ENCODE measurements around the gene ARL8A. TPM values are rescaled to one million over a fixed set of nuclear protein-coding genes. Genes with fewer than 3 reads are reported as not detected.

ARL8A gene
- total RNA-seq, 2 donors from 2014 or later = 30.3 to 57.0 TPM

GRCh38 chr1:202165267-202165941, 20.9 kb upstream of the ARL8A start:
- Histone ChIP-seq H3K27ac (no peak overlapping the region), H3K9ac (ENCODE audit: low read depth in 2 of 2, low read length in 2 of 2) (no peak overlapping the region), H3K36me3 (no peaks in the 10 kb centered on the region), H3K4me3 (no peak overlapping the region), H3K4me1 (no peaks in the 10 kb centered on the region), H3K9me3 (no peaks in the 10 kb centered on the region), H3K27me3 (no peaks in the 10 kb centered on the region)
- intact Hi-C loops (cut with DNase I) = no loop called here
- no peak for DNase-seq
- no peak for TF ChIP-seq CTCF (IDR thresholded peaks at IDR 0.05)

DNA sequence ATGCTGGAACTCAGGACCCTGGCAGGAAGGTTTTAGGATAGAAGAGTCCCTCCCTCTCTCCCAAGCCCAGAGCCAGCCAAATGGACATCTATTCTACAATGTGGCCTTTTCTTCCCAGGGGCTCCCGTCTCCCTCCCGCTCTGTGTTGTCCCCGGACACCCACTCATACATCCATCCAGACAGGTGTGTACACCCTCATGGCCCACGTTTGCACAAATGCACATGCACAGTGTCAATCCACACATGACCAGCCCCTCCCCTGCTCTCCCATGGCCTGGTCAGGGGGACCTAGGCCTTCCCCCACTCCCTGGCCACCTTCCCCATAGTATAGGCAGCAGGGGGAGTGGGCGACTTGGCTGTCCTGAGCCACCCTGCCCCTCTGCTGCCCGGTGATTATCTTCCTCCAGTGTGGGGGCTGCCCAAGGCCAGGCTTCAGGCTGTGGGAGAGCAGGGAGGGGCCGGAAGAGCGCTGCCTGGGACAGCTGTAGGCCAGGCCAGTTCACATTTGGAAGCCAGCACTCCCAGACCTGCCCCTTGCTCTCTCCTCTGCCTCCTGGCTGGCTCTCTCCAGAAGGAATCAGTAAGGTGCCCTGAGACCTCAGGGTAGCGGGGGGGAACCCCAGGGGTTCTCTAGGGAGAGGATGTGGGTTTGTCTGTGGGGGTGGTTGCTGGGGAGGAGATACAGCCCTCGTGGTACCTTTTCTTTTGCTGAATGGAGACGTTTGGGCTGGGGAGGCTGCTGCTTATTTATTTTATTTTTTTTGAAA, 19.9 kb upstream of the ARL8A start:
- H3K27ac ChIP-seq = no peak overlapping the region
- DNase-seq = no peak
- no peak overlapping the region for H3K4me3 ChIP-seq
- H3K9me3 ChIP-seq = no peaks in the 10 kb centered on the region
- H3K4me1 ChIP-seq = no peaks in the 10 kb centered on the region
- H3K27me3 ChIP-seq = no peaks in the 10 kb centered on the region
- no peaks in the 10 kb centered on the region for H3K36me3 ChIP-seq
- intact Hi-C loops (cut with DNase I) = no loop called here
- no peak overlapping the region for H3K9ac ChIP-seq (ENCODE audit: low read depth in 2 of 2, low read length in 2 of 2)
- TF ChIP-seq CTCF (IDR thresholded peaks at IDR 0.05) = no peak

DNA sequence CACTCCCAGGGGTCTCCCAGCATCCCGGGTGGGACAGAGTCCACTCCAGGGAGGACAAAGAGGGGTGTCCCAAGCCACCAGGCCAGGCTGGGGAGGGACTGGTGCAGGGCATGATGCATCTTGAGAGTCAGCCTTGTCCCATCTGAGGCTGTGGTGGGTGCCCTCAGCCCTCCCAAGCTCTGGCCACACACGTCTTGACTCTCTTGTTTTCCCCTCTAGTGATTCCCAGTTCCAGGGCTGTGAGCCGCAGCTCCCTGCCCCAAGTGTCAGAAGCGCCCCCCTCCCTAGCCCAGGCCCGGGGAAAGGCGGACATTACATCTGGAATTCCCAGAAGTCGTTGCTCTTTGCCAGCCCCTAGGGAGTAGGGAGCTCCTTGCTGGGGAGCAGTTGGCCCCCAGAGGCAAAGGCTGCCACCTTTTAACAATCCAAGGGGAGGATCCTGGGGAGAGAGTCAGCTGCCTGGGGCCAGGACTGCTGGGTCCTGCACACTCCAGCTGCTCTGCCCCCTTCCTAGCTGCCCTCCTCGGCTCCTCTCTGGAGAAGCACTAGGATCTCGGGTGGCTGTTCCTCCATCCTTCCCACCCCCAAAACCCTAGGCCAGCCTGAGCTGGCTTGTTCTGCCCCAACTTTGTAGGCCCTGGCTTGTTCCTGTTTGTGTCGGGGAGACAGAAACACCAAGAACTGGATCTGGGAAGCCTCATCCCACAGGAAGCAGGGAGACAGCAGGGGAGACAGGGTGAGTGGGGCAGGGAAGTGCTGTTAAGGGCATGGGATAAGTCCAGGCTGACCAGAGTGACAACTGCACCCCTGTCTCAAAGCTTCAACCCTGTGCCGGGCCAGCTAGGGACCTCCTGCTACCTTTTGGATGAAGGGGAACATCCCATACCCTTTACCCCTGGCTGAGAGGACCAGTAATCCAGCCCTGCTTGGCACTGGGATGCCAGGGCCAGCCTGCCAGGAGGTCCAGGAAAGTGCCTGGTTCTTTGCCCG, 19.0 kb upstream of the ARL8A start:
- H3K9me3 ChIP-seq = no peaks in the 10 kb centered on the region
- no peak overlapping the region for H3K9ac ChIP-seq (ENCODE audit: low read depth in 2 of 2, low read length in 2 of 2)
- H3K27me3 ChIP-seq = no peaks in the 10 kb centered on the region
- no peak for DNase-seq
- intact Hi-C loops (cut with DNase I) = no loop called here
- H3K36me3 ChIP-seq = no peaks in the 10 kb centered on the region
- no peak overlapping the region for H3K27ac ChIP-seq
- TF ChIP-seq CTCF (IDR thresholded peaks at IDR 0.05) = no peak
- H3K4me1 ChIP-seq = no peaks in the 10 kb centered on the region
- H3K4me3 ChIP-seq = no peak overlapping the region

DNA sequence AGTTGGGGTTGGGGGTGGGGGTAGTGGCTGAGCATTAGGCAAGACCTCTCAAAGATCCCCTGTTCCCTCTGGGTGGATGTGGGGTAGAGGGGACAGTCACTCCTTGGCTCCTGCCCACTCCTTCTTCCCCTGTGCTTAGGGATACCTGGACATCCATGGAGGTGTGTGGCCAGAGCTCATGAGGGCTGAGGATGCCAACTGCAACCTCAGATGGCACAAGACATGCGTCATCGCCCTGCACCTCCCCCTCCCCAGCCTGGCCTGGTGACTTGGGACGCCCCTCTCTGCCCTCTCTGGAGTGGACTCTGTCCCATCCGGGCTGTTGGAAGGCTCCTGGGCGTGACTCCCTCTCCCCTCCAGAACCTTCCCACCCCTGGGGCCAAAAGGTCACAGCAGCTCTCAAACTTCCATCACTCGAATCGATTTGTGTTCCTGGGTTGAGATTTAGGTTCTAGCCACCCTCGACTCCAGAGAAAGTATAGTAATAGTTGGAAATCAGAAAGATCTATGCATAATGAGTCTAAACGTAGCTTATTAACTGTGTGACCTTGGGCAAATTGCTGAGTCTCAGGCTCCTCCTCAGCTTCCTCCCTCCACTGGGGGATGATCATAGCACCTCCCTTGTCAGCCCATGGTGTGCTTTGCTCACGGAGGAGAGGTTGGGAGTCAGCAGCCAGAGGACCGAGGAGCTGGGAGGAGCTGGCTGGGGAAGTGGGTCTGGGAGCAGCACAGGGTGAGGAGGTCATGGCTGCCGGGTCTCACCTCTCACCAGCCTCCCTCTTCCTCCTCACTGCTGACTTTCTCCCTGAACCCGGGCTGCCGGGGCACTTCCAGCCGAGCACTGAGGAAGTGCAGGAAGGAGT, 18.1 kb upstream of the ARL8A start:
- no peaks in the 10 kb centered on the region for H3K27me3 ChIP-seq
- TF ChIP-seq CTCF (IDR thresholded peaks at IDR 0.05) = no peak
- no peak overlapping the region for H3K4me3 ChIP-seq
- no peaks in the 10 kb centered on the region for H3K9me3 ChIP-seq
- intact Hi-C loops (cut with DNase I) = no loop called here
- peak overlapping the region; percentile 22 for H3K27ac ChIP-seq
- H3K9ac ChIP-seq (ENCODE audit: low read depth in 2 of 2, low read length in 2 of 2) = no peak overlapping the region
- DNase-seq = no peak
- no peaks in the 10 kb centered on the region for H3K4me1 ChIP-seq
- H3K36me3 ChIP-seq = no peaks in the 10 kb centered on the region
